BE2C (cell line): ENCODE results near the gene CHM.
"Not testable (repeated sequence)": the region's sequence is repeated elsewhere in the genome, so short reads cannot be mapped to it uniquely, and the experiment has no call there.

ENCODE experiments used
- DNase-seq: peaks from one replicate; pipeline ENCODE4 v3.0.0-alpha.2; 2020
- H3K27me3 ChIP-seq: fragments of 250-450 bp; sonication (Bioruptor Pico); 2 replicates; pipeline ENCODE4 v1.5.1; 2020; ENCODE audit warnings: mild to moderate bottlenecking
- H3K36me3 ChIP-seq: fragments of 250-450 bp; sonication (Bioruptor Pico); 2 replicates; pipeline ENCODE4 v1.5.1; 2020; ENCODE audit warnings: mild to moderate bottlenecking
- H3K4me1 ChIP-seq: fragments of 250-450 bp; sonication (Bioruptor Pico); 2 replicates; pipeline ENCODE4 v1.5.1; 2020
- H3K4me3 ChIP-seq: 2 replicates; pipeline ENCODE4 v1.5.1; 2011; ENCODE audit warnings: low read depth, low read length
- H3K9me3 ChIP-seq: fragments of 250-450 bp; sonication (Bioruptor Pico); 2 replicates; pipeline ENCODE4 v1.5.1; 2020
- CTCF ChIP-seq: IDR thresholded peaks from 2 replicates; pipeline ENCODE4 v1.5.1; 2012; ENCODE audit warnings: mild to moderate bottlenecking, low read depth, low read length

CHM gene

GRCh38 chrX:86021652-86022289, 25.6 kb downstream of the CHM start:
- DNase-seq = no peak
- H3K4me1 ChIP-seq = no peaks in the 10 kb centered on the region
- no peaks in the 10 kb centered on the region for H3K36me3 ChIP-seq
- no peaks in the 10 kb centered on the region for H3K27me3 ChIP-seq
- no peaks in the 10 kb centered on the region for H3K9me3 ChIP-seq
- TF ChIP-seq CTCF = no peak
- H3K4me3 ChIP-seq = no peak overlapping the region

GRCh38 chrX:86016139-86016538, 31.2 kb downstream of the CHM start:
- no peak for DNase-seq
- Histone ChIP-seq H3K9me3 (no peaks in the 10 kb centered on the region), H3K27me3 (no peaks in the 10 kb centered on the region), H3K36me3 (no peaks in the 10 kb centered on the region), H3K4me1 (no peaks in the 10 kb centered on the region), H3K4me3 (no peak overlapping the region)
- no peak for TF ChIP-seq CTCF

DNA sequence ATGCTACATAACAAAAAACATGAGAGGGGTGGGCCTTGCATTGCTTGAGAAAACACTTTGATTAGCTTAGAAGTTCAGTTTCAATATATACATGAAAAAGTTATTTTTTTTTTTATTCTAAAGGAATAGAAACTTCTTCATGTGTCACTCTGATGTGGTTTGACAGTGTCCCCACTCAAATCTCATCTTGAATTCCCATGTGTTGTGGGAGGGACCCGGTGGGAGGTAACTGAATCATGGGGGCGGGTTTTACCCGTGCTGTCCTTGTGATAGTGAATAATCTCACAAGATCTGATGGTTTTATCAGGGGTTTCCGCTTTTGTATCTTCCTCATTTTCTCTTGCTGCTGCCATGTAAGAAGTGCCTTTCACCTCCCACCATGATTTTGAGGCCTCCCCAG, 32.4 kb downstream of the CHM start:
- not testable (repeated sequence) for H3K9me3 ChIP-seq, DNase-seq, H3K36me3 ChIP-seq, H3K4me1 ChIP-seq, H3K27me3 ChIP-seq, H3K4me3 ChIP-seq

DNA sequence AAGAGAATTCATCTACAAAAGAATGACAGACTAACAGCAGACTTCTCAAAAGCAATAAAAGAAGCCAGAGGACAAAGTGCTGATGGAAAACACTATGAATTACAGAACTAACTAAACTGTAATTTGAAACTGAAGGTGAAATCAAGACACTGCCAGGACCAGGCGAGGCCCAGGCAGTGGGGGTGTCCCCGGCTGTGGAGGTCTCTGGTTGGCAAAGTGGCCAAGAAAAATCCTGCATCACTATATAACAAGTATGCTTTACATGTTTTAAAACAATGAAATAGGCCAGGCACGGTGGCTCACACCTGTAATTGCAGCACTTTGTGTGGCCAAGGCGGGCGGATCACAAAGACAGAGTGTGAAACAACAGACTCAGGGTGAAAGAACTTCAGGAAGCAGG, 32.9 kb downstream of the CHM start:
- no peak for TF ChIP-seq CTCF

GRCh38 chrX:86013792-86014191, 33.6 kb downstream of the CHM start:
- H3K27me3 ChIP-seq = no peaks in the 10 kb centered on the region
- no peak for DNase-seq
- H3K9me3 ChIP-seq = no peaks in the 10 kb centered on the region
- no peaks in the 10 kb centered on the region for H3K36me3 ChIP-seq
- no peak for TF ChIP-seq CTCF
- H3K4me3 ChIP-seq = no peak overlapping the region
- H3K4me1 ChIP-seq = no peaks in the 10 kb centered on the region

More for the DNA sequence above, 32.9 kb downstream of the CHM start:
- Histone ChIP-seq H3K4me1 (no peaks in the 10 kb centered on the region), H3K36me3 (no peaks in the 10 kb centered on the region), H3K27me3 (no peaks in the 10 kb centered on the region), H3K4me3 (no peak overlapping the region), H3K9me3 (no peaks in the 10 kb centered on the region)
- DNase-seq = no peak

- no peak for TF ChIP-seq CTCF
- no peaks in the 10 kb centered on the region for H3K9me3 ChIP-seq
- no peak for DNase-seq
- no peak overlapping the region for H3K4me3 ChIP-seq
- H3K36me3 ChIP-seq = no peaks in the 10 kb centered on the region
- H3K4me1 ChIP-seq = no peaks in the 10 kb centered on the region
- H3K27me3 ChIP-seq = no peaks in the 10 kb centered on the region
These were observed 35.2 kb downstream of the CHM start for GRCh38 chrX:86012188-86012587.

DNA sequence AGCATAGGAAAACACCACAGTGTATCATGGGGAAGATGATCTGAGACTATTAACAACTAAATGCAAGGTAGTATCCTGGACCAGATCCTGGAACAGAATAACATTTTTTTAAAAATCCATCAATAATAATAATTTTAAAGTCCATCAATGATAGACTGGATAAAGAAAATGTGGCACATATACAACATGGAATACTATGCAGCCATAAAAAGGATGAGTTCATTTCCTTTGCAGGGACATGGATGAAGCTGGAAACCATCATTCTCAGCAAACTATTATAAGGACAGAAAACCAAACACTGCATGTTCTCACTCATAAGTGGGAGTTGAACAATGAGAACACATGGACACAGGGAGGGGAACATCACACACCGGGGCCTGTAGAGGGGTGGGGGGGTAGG, 37.6 kb downstream of the CHM start:
- not testable (repeated sequence) for H3K27me3 ChIP-seq, DNase-seq, H3K4me3 ChIP-seq, H3K9me3 ChIP-seq, H3K4me1 ChIP-seq, H3K36me3 ChIP-seq

DNA sequence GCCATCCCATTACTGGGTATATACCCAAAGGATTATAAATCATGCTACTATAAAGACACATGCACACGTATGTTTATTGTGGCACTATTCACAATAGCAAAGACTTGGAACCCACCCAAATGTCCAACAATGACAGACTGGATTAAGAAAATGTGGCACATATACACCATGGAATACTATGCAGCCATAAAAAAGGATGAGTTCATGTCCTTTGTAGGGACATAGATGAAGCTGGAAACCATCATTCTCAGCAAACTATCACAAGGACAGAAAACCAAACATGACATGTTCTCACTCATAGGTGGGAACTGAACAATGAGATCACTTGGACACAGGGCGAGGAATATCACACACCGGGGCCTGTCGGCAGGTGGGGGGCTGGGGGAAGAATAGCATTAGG, 39.5 kb downstream of the CHM start:
- DNase-seq, H3K27me3 ChIP-seq: not testable (repeated sequence)

More for the DNA sequence above, 39.5 kb downstream of the CHM start:
- H3K36me3 ChIP-seq, H3K4me3 ChIP-seq, H3K9me3 ChIP-seq, H3K4me1 ChIP-seq: not testable (repeated sequence)
